WTC11 (cell line): ENCODE results near the gene OPALIN. TPM values are rescaled to one million over a fixed set of nuclear protein-coding genes. Genes with fewer than 3 reads are reported as not detected.

Experiments used
- ATAC-seq: fragments of 200-7000 bp; cut with Tn5 transposase; 2 replicates; pipeline ENCODE4 v1.10.0; 2021; ENCODE audit warnings: mild to moderate bottlenecking, moderate library complexity
- CTCF ChIA-PET: fragments of 300-600 bp; sonication (Branson Sonifier 250); formaldehyde crosslinking; loops from one replicate; lab custom pipeline; 2021; ENCODE audit warnings: antibody characterized with exemption; lab: Charles Lee
- POLR2A ChIA-PET: fragments of 350-600 bp; sonication (Branson Sonifier 250); formaldehyde crosslinking; loops from one replicate; lab custom pipeline; 2021; ENCODE audit warnings: antibody characterized with exemption; lab: Charles Lee
- DNase-seq: peaks from one replicate; pipeline ENCODE4 v3.0.0; 2021; ENCODE audit warnings: low spot score
- H3K27ac Mint-ChIP-seq: 2 replicates; pipeline ENCODE4 v1.8.0; 2021; ENCODE audit warnings: mixed read lengths
- H3K27me3 Mint-ChIP-seq: 2 replicates; pipeline ENCODE4 v1.8.0; 2021; ENCODE audit warnings: low read depth, mild to moderate bottlenecking, moderate library complexity, mixed read lengths
- H3K36me3 Mint-ChIP-seq: 2 replicates; pipeline ENCODE4 v1.8.0; 2021; ENCODE audit warnings: mixed read lengths
- H3K4me1 Mint-ChIP-seq: 2 replicates; pipeline ENCODE4 v1.8.0; 2022; ENCODE audit warnings: mixed read lengths
- H3K4me3 Mint-ChIP-seq: 2 replicates; pipeline ENCODE4 v1.8.0; 2021; ENCODE audit warnings: mild to moderate bottlenecking, moderate library complexity, mixed read lengths
- H3K9me3 Mint-ChIP-seq: 2 replicates; pipeline ENCODE4 v1.8.0; 2021; ENCODE audit warnings: mixed read lengths
- ARID4B ChIP-seq: sonication (generic); formaldehyde crosslinking; IDR thresholded peaks from 2 replicates; pipeline ENCODE4 v1.8.0; 2023; ENCODE audit warnings: missing genetic modification reagents, mild to moderate bottlenecking, borderline replicate concordance
- ATF3 ChIP-seq: sonication (generic); formaldehyde crosslinking; conservative IDR thresholded peaks from 2 replicates; pipeline ENCODE4 v1.8.1; 2022; ENCODE audit warnings: mild to moderate bottlenecking, missing genetic modification reagents
- CBFB ChIP-seq: sonication (generic); formaldehyde crosslinking; IDR thresholded peaks from 2 replicates; pipeline ENCODE4 v1.8.1; 2022; ENCODE audit warnings: mild to moderate bottlenecking, low read depth, missing genetic modification reagents
- ESRRA ChIP-seq: sonication (generic); formaldehyde crosslinking; IDR thresholded peaks from 2 replicates; pipeline ENCODE4 v1.8.1; 2022; ENCODE audit warnings: mild to moderate bottlenecking, missing genetic modification reagents, borderline replicate concordance
- FOXP4 ChIP-seq: sonication (generic); formaldehyde crosslinking; IDR thresholded peaks from 2 replicates; pipeline ENCODE4 v1.8.0; 2022; ENCODE audit warnings: mild to moderate bottlenecking, missing genetic modification reagents
- PRRX2 ChIP-seq: fragments of 250-450 bp; sonication (Bioruptor Pico); IDR thresholded peaks from 2 replicates; pipeline ENCODE4 v1.8.0; 2021; ENCODE audit warnings: mild to moderate bottlenecking
- TP53 ChIP-seq: sonication (generic); formaldehyde crosslinking; IDR thresholded peaks from 2 replicates; pipeline ENCODE4 v1.8.1; 2023; ENCODE audit warnings: mild to moderate bottlenecking, missing genetic modification reagents
- ZNF416 ChIP-seq: fragments of 250-450 bp; sonication (Bioruptor Pico); IDR thresholded peaks from 2 replicates; pipeline ENCODE4 v1.9.0; 2021; ENCODE audit warnings: mild to moderate bottlenecking, inconsistent platforms
- ZNF532 ChIP-seq: fragments of 250-450 bp; sonication (Bioruptor Pico); IDR thresholded peaks from 2 replicates; pipeline ENCODE4 v1.9.0; 2021; ENCODE audit warnings: mild to moderate bottlenecking, borderline replicate concordance
- total RNA-seq: library from RNA; stranded (reverse); gene quantifications from 3 replicates; pipeline ENCODE4 v1.2.3, GENCODE V29; 2021
- TF ChIP-seq, protein P1 (sequence below): sonication (generic); formaldehyde crosslinking; IDR thresholded peaks from 2 replicates; pipeline ENCODE4 v1.8.1; 2022; ENCODE audit warnings: low read depth, mild to moderate bottlenecking, moderate library complexity, missing genetic modification reagents, borderline replicate concordance
- TF ChIP-seq, protein P2 (sequence below): sonication (generic); formaldehyde crosslinking; IDR thresholded peaks from 2 replicates; pipeline ENCODE4 v1.8.1; 2023; ENCODE audit warnings: mild to moderate bottlenecking, missing genetic modification reagents, moderate library complexity
- TF ChIP-seq, protein P3 (sequence below): sonication (generic); formaldehyde crosslinking; IDR thresholded peaks from 2 replicates; pipeline ENCODE4 v1.8.1; 2022; ENCODE audit warnings: low read depth, missing genetic modification reagents, borderline replicate concordance

Gene OPALIN
- total RNA-seq, 1 experiment from 2014 or later, result 0.04 TPM

DNA sequence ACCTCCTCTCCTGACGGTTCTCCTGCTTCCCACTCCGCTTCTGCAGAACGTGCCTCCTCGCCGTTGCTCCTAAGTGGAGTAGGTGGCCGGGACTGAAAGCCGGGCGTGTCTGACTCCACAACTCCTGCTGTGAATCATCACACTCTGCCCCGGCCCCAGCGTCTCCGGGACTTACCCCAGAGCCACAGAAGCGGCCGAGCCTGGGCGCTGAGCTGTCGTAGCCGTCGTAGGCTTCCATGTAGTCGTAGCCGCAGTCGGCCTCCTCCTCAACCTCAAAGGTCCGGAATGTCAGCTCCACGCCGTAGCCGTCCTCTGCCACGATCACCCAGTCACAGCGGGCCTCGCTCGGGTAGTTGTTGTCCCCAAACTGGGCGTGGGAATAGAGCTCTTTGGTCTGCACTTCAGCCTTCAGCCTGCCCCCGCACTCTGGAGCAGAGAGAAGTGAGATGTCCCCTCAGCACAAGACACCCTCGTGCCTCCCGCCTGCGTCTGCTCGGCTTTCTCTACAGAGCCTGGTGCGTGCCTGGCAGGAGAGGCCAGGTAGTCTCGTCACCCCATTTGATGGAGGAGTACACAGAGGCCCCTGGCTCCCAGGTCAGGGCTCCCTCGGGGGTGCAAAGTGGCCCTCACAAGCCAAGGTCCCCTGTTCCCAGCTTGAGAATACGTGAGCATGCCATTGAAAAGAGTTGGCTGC lies 11.2 kb upstream of the OPALIN start:
- POLR2A ChIA-PET, result no interaction called here
- Mint-ChIP-seq H3K4me1 (peaks cover 14% of the 10 kb centered on the region), H3K4me3 (no peak overlapping the region), H3K27me3 (peaks cover 6% of the 10 kb centered on the region), H3K36me3 (no peaks in the 10 kb centered on the region), H3K9me3 (no peaks in the 10 kb centered on the region), H3K27ac (no peak overlapping the region)
- CTCF ChIA-PET, result interaction anchor here (0.5 to 7.0 kb wide), 39 partner anchors 8 to 676 kb away, joined by 3 to 240 read pairs (median 6); partner anchors contain the start of genes OPALIN, TCTN3 and TLL2
- ATAC-seq (peak; percentile 6), DNase-seq (no peak)
- TF ChIP-seq CBFB (CRISPR knock-in tag) (peak; percentile 27; the same call in 1 of the 2 replicates), ARID4B (no peak), ESRRA (CRISPR knock-in tag) (0 out of 2 replicates have a peak, but pooled peaks have one; percentile 40)
- TF ChIP-seq, protein P1, sequence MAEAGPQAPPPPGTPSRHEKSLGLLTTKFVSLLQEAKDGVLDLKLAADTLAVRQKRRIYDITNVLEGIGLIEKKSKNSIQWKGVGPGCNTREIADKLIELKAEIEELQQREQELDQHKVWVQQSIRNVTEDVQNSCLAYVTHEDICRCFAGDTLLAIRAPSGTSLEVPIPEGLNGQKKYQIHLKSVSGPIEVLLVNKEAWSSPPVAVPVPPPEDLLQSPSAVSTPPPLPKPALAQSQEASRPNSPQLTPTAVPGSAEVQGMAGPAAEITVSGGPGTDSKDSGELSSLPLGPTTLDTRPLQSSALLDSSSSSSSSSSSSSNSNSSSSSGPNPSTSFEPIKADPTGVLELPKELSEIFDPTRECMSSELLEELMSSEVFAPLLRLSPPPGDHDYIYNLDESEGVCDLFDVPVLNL (CRISPR knock-in tag), result no peak

- POLR2A ChIA-PET, result no interaction called here
- H3K27me3 Mint-ChIP-seq, result peaks cover under 1% of the 10 kb centered on the region; the same call in 1 of the 2 replicates
- TF ChIP-seq, protein P2, sequence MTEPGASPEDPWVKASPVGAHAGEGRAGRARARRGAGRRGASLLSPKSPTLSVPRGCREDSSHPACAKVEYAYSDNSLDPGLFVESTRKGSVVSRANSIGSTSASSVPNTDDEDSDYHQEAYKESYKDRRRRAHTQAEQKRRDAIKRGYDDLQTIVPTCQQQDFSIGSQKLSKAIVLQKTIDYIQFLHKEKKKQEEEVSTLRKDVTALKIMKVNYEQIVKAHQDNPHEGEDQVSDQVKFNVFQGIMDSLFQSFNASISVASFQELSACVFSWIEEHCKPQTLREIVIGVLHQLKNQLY (CRISPR knock-in tag), result no peak
- TF ChIP-seq ZNF416 (CRISPR knock-in tag) (no peak), ESRRA (CRISPR knock-in tag) (no peak), PRRX2 (no peak), ZNF532 (CRISPR knock-in tag) (no peak), ATF3 (no peak), FOXP4 (CRISPR knock-in tag) (no peak), ARID4B (no peak), TP53 (CRISPR knock-in tag) (no peak)
- TF ChIP-seq, protein P3, sequence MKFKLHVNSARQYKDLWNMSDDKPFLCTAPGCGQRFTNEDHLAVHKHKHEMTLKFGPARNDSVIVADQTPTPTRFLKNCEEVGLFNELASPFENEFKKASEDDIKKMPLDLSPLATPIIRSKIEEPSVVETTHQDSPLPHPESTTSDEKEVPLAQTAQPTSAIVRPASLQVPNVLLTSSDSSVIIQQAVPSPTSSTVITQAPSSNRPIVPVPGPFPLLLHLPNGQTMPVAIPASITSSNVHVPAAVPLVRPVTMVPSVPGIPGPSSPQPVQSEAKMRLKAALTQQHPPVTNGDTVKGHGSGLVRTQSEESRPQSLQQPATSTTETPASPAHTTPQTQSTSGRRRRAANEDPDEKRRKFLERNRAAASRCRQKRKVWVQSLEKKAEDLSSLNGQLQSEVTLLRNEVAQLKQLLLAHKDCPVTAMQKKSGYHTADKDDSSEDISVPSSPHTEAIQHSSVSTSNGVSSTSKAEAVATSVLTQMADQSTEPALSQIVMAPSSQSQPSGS (CRISPR knock-in tag), result no peak
These were observed 10.2 kb upstream of the OPALIN start for GRCh38 chr10:96368971-96369370.

More at GRCh38 chr10:96368971-96369370, 10.2 kb upstream of the OPALIN start:
- DNase-seq, result no peak
- CTCF ChIA-PET, result interaction anchor here (3.7 to 7.0 kb wide), 2 partner anchors 35 to 142 kb away, joined by 39 to 240 read pairs; partner anchors contain the start of gene TLL2
- Mint-ChIP-seq H3K27ac (no peak overlapping the region), H3K36me3 (no peaks in the 10 kb centered on the region), H3K4me1 (peaks cover 7% of the 10 kb centered on the region), H3K4me3 (no peak overlapping the region), H3K9me3 (no peaks in the 10 kb centered on the region)
- ATAC-seq, result no peak
